Muscle layer of colon (tissue), 2 donors: ENCODE data around the gene TBC1D9B.

Source experiments
- H3K27ac ChIP-seq: one replicate; pipeline ENCODE4 v1.7.0; 2013; ENCODE audit warnings: low read depth, mild to moderate bottlenecking, low read length, moderate library complexity
- H3K27me3 ChIP-seq, 2 donors: one replicate each; pipeline ENCODE4 v1.7.0; 2013; ENCODE audit warnings: low read length in 2 of 2, mild to moderate bottlenecking in 2 of 2; ENCODE audit not compliant: insufficient read depth in 2 of 2, control insufficient read depth in 1 of 2
- H3K36me3 ChIP-seq: one replicate; pipeline ENCODE4 v1.7.0; 2013; ENCODE audit warnings: mild to moderate bottlenecking, low read length; ENCODE audit not compliant: insufficient read depth
- H3K4me1 ChIP-seq: one replicate; pipeline ENCODE4 v1.7.0; 2013; ENCODE audit warnings: mild to moderate bottlenecking, low read length; ENCODE audit not compliant: insufficient read depth
- H3K4me3 ChIP-seq, 2 donors: one replicate each; pipeline ENCODE4 v1.7.0; 2013; ENCODE audit warnings: low read length in 2 of 2, low read depth in 1 of 2, mild to moderate bottlenecking in 1 of 2, moderate library complexity in 1 of 2
- H3K9ac ChIP-seq: one replicate; pipeline ENCODE4 v1.7.0; 2013; ENCODE audit warnings: low read length
- H3K9me3 ChIP-seq: one replicate; pipeline ENCODE4 v1.7.0; 2013; ENCODE audit warnings: mild to moderate bottlenecking, low read length
- donor health status: abdominal sarcoma.
- donor health status: Adenocarcinoma of cecum.

The TBC1D9B gene

DNA sequence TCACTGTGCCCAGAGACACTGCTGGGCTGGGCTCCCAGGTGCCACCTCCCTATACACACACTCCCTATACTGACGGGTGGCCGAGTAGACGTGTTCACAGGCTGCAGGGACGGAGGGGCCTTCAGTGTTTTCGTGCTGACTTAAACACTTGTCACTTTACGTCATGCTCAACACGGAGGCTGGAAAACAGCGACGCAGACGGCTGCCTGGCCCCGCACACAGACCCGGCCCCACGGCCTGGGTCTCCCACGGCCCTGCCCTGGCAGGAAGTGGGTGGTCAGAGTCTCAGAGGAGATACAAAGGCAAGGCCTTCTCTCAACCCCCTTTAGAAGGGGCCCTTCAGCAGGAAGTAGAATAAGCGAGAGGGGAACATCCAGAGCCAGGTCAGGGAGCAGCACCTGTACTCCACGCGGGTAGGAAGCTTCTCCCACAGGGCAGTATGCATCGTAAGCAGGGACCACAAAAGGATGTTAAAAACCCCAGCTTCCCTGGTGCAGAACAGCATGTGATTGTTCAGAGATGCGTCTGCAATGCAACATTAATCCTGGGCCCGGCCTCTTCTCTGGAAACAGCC lies 11.9 kb upstream of the TBC1D9B start:
- Histone ChIP-seq H3K27me3 (no peaks in the 10 kb centered on the region), H3K27ac (no peak overlapping the region), H3K36me3 (no peaks in the 10 kb centered on the region), H3K9ac (no peak overlapping the region), H3K4me1 (no peaks in the 10 kb centered on the region), H3K4me3 (no peak overlapping the region), H3K9me3 (no peaks in the 10 kb centered on the region)

DNA sequence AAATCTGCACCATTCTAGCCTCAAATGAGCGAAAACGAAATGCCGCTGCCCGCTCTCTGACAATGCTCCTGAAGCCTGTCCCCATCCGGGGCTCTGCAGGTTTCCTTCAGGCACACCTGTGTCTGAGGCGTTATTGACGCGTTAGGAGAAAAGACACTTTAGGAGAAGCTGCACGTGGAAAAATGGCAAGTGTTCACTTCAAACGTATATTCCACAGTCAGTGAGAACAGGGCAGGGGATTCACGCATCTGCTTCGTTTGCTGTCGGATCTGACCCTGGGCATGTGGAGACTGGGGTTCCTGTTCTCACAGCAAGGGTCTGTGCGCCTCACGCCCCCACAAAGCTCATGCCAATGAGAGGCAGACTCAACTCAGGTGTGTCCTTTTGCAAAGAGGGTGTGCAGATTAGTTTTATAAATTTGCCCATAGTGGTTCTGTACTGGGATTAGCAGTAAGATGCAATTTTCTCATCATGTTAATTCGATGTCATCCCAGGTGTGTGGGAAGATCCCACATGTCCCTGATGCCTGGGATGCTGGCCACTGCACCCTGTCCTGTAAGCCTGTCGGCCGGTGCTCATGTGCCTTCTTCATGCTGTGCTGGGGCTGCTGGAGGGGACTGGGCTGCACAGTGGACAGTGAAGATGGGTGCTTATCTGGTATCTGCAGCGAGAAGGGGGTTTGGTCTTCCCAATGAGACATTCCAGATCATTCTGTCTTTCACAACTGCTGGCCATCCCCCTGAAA lies 11.2 kb upstream of the TBC1D9B start:
- Histone ChIP-seq H3K27me3 (no peaks in the 10 kb centered on the region), H3K4me3 (no peak overlapping the region), H3K9ac (no peak overlapping the region)

DNA sequence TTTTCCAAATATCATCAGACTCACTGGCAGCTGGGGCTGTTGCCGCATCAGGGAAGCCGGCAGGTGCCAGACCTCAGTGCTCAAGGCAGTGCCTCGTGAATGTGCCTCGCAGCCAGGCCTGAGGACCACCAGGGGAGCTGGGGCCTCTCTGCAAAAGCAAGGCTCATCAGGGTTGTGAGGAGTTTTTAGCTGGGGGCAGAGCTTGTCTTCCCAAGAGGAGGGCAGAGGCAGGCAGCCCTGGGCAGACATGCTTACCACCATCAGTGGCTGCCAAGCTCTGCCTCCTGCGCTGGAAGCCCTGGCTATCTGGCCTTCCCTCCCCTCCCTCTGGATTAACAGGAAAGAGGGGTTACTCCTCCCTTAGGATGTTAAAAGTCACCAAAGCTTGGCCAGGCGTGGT lies 8.8 kb upstream of the TBC1D9B start:
- no peaks in the 10 kb centered on the region for H3K4me1 ChIP-seq

More for the DNA sequence above, 11.2 kb upstream of the TBC1D9B start:
- Histone ChIP-seq H3K27ac (no peak overlapping the region), H3K36me3 (no peaks in the 10 kb centered on the region), H3K4me1 (no peaks in the 10 kb centered on the region), H3K9me3 (no peaks in the 10 kb centered on the region)

DNA sequence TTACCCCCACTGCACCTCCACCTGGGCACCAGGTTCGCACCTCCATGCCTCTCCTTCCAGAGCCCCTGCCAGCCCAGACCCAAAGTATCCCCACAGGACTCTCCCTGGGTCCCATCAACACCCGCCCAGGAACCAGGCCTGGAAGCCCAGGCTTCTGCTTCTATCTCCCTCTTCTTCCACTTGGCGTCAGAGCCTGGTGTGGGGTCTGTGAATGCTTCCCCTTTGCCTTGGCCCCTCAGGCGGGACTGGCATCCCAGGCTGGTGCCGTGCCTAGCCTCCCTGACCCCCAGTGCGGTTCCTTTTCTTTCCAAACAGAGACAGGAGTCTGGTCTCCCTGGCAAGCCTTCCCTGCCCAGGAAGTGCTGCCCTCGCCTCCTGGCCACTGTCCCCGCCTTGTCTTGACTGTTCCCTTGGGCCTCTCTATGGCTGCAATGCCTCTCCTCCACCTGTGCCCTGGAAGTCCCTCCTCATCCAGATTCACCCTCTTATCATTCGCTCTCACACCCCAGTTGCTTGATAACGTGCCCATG lies 7.8 kb upstream of the TBC1D9B start:
- Histone ChIP-seq H3K27ac (no peak overlapping the region), H3K27me3 (no peaks in the 10 kb centered on the region), H3K4me3 (no peak overlapping the region), H3K36me3 (no peaks in the 10 kb centered on the region), H3K9ac (no peak overlapping the region), H3K4me1 (no peaks in the 10 kb centered on the region), H3K9me3 (no peaks in the 10 kb centered on the region)

More for the DNA sequence above, 8.8 kb upstream of the TBC1D9B start:
- Histone ChIP-seq H3K27me3 (no peaks in the 10 kb centered on the region), H3K27ac (no peak overlapping the region), H3K36me3 (no peaks in the 10 kb centered on the region), H3K9ac (no peak overlapping the region), H3K4me3 (no peak overlapping the region), H3K9me3 (no peaks in the 10 kb centered on the region)

DNA sequence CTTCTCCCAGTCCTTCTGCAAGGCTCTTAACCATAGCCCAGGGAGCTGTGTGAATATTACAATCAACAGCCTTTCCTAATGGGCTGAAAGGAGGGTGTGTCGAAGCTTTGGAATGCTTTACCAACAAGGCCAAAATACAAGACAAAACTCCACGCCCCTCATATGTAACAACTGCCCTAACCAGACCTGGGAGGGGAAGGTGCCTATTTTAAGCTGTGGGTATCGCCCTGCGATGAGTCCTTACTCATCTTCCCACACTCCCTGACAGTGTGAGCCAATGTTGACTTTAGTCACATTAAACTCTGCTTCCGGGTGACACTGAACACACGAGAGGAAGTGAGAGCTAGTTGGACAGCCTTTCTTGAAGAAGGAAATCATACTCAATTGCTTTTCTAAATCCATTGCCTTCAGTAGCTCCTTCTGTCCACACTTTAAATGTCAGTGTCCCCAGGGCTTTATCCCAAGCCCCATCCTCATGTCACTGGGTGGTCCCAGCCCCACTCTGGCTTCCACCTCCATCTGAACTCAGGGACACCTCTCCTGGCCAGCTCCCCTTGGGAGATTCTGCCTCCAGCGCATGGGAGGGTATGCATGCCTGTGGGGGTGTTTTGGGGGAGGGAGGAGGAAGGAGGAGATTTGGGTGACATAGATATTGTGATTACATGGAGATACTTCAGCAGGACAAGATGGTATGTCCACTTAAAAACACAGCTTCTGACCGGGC lies 6.5 kb upstream of the TBC1D9B start:
- H3K36me3 ChIP-seq = no peaks in the 10 kb centered on the region
- no peak overlapping the region for H3K9ac ChIP-seq
- H3K27ac ChIP-seq = no peak overlapping the region
- no peaks in the 10 kb centered on the region for H3K4me1 ChIP-seq
- no peaks in the 10 kb centered on the region for H3K27me3 ChIP-seq
- no peak overlapping the region for H3K4me3 ChIP-seq
- H3K9me3 ChIP-seq = no peaks in the 10 kb centered on the region

DNA sequence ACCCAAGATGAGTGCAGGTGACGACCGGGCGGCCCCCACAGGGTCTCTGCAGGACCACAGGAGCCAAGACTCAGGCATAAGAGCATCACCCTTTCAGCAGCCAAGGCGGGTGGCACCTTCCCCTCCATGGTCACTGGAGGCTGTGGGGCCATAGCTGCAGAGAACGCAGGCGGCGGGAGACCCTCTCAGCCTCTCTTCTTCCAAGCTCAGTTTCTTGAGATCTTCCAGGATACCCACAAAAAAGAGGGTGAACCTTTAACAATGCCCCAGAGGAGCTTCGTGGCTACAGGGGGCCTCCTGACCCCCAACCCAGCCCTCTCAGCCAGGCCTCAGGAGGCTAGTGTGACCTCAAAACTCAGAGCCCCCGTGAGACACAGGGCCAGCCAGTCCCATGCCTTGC lies 5.8 kb upstream of the TBC1D9B start:
- Histone ChIP-seq H3K9ac (no peak overlapping the region), H3K27ac (no peak overlapping the region), H3K36me3 (no peaks in the 10 kb centered on the region), H3K4me1 (peaks cover 4% of the 10 kb centered on the region), H3K4me3 (no peak overlapping the region), H3K27me3 (no peaks in the 10 kb centered on the region), H3K9me3 (no peaks in the 10 kb centered on the region)

DNA sequence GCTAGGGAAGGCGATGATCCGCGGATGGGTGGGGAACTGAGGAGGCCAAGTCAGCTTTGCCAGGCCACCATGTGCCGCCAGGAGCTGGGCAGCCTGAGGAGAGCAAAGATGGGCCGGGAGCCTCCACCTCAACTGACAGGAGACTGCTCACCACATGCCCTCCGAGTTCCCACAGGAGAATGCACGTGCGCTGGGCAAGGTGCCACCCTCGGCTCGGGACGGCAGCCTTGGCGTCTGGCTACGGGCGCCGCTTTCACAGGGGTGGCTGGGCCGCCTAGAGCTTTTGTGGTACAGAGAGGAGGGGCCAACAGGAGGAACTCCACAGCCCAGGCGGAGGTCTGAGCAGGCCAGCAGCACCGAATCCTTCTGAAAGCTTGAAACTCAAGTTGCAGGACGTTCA lies 5.3 kb upstream of the TBC1D9B start:
- Histone ChIP-seq H3K27me3 (no peaks in the 10 kb centered on the region), H3K4me1 (peaks cover 5% of the 10 kb centered on the region), H3K4me3 (no peak overlapping the region), H3K27ac (no peak overlapping the region), H3K9ac (no peak overlapping the region), H3K36me3 (no peaks in the 10 kb centered on the region), H3K9me3 (no peaks in the 10 kb centered on the region)

DNA sequence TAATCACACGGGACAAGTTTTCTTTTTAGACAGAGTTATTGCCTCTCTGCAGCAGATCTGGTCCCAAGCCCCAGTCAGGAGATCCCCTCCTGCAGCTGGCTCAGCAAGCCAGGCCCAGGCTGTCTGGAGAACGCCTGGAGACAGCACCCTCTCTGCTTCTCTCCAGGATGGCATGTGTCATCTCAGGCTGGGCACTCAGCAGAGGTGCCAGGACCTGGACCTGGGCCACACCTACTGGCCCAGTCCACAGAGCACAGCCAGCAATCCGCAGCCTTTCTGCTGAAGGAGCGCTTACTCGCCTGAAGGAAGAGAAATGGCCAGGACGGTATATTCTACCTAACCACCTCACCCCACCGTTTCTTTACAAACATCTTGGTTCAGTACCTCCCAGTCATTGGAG lies 4.7 kb upstream of the TBC1D9B start:
- Histone ChIP-seq H3K27me3 (no peaks in the 10 kb centered on the region), H3K9me3 (no peaks in the 10 kb centered on the region), H3K4me1 (peaks cover 5% of the 10 kb centered on the region), H3K4me3 (no peak overlapping the region), H3K36me3 (no peaks in the 10 kb centered on the region), H3K27ac (no peak overlapping the region), H3K9ac (no peak overlapping the region)

DNA sequence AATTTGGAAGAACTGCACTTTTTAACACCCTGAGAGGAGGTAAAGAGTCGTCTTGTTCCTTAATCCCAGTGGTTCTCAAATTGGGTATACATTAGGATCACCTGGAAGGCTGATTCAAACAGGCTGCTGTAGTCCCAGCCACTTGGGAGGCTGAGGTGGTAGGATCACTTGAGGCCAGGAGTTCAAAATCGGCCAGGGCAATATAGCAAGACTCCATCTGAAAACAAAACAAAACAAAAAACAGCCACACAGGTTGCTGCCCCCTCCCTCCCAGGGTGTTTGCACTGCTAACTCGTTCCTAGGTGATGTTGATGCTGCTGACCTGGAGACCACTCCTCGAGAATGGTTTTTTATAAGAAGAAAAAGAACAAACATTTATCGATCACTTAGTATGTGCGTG lies 1.5 kb upstream of the TBC1D9B start:
- peaks cover 4% of the 10 kb centered on the region for H3K36me3 ChIP-seq
- H3K4me1 ChIP-seq = peaks cover 16% of the 10 kb centered on the region
- H3K9ac ChIP-seq = no peak overlapping the region
- H3K27me3 ChIP-seq = no peaks in the 10 kb centered on the region
- H3K9me3 ChIP-seq = no peaks in the 10 kb centered on the region
- no peak overlapping the region for H3K27ac ChIP-seq
- no peak overlapping the region for H3K4me3 ChIP-seq

DNA sequence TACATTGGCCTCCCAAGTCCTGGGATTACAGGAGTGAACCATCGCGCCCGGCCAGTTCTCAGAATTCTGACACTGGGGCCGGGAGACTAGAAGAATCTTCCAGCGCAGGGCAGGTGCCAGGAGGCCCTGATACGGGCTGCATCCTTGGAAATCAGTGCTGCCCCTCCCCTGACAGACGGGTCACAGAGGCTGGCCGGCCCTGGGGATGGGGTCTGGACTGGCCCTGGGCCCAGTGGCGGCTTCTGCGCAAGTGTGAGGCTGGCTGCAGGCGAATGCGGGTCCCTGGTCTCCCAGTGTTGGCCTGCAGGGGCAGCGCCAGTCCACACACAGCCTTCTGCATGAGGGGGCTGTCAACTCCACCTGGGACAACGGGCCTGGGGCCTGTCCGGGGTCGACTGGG lies 831 bp upstream of the TBC1D9B start:
- Histone ChIP-seq H3K4me1 (peaks cover 16% of the 10 kb centered on the region), H3K9me3 (no peaks in the 10 kb centered on the region), H3K27me3 (no peaks in the 10 kb centered on the region), H3K27ac (no peak overlapping the region), H3K4me3 (no peak overlapping the region), H3K36me3 (peaks cover 4% of the 10 kb centered on the region), H3K9ac (no peak overlapping the region)

DNA sequence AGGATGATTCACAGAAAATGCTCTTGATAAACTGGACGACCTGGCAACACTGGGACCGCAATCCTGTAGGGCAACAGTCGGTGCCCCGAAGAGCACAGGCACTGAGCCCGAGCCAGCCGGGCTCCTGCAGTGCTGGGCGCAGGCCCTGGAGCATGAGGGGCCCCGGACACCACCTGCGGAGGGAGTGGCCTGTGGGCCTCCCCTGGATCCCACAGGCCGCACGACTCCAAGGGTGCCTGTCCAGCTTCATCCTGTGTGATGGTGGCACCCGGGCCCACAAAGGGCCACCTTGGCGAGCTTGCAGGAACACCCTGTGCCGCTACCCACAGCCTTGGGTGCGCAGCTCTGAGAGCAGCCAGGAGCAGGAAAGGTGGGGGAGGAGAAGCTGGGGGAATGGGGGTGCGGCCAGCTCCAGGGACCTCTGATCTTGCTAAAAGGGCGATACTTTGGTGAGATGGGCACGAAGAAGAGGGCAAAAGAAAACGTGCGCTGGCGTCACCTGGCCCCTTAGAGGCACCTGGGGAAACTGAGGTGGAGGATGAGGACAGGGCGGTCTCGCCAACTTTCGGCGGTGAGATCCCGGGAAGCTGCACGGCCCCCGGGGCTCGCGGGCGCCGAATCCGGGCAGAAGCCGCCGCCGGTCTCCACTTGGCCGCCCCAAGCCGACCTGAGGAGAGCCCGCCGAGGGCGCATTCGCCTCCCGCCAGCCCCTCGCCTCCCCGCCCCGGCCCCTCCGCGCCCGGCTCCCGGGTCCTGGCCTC lies 722 bp downstream of the TBC1D9B start:
- peak overlapping the region; percentile 34 to 63 for H3K4me3 ChIP-seq
- peaks cover 4% of the 10 kb centered on the region for H3K36me3 ChIP-seq
- peak overlapping the region; percentile 68 for H3K27ac ChIP-seq
- no peaks in the 10 kb centered on the region for H3K27me3 ChIP-seq
- H3K9me3 ChIP-seq = no peaks in the 10 kb centered on the region
- H3K4me1 ChIP-seq = peaks cover 16% of the 10 kb centered on the region
- peak overlapping the region; percentile 46 for H3K9ac ChIP-seq
